ENCODE data around the gene METTL24. TPM values are rescaled to one million over a fixed set of nuclear protein-coding genes. Genes with fewer than 3 reads are reported as not detected.

METTL24 gene
- total RNA-seq, 1 donor from 2014 or later, result 1.5 TPM

DNA sequence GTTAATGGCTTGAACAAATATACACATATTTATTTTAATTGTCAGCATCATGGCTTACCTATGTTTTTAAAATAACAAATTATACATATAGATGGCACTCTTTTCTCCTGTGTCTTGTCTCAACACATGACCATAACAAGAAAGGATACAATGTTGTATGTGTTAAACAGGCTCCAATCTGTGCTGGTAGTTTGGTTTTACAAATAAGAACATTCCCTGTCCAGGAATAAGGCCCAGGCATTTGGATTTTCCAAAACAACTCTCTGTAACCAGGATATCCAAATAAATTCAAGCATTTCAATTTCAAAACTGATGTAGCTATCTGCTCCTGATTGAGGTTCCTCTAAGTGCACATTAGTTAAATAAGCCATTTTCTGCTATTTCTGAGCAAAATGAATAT is 17.1 kb downstream of the METTL24 start:
- Mint-ChIP-seq H3K27me3 (ENCODE audit: unreplicated experiment) (peaks cover 3% of the 10 kb centered on the region), H3K9me3 (ENCODE audit: unreplicated experiment) (peaks cover 7% of the 10 kb centered on the region), H3K36me3 (ENCODE audit: unreplicated experiment) (no peaks in the 10 kb centered on the region), H3K4me1 (ENCODE audit: low read depth, unreplicated experiment) (peaks cover 14% of the 10 kb centered on the region), H3K4me3 (ENCODE audit: unreplicated experiment) (no peak overlapping the region), H3K27ac (ENCODE audit: unreplicated experiment) (no peak overlapping the region)
- no peak for DNase-seq
- TF ChIP-seq, protein P1, sequence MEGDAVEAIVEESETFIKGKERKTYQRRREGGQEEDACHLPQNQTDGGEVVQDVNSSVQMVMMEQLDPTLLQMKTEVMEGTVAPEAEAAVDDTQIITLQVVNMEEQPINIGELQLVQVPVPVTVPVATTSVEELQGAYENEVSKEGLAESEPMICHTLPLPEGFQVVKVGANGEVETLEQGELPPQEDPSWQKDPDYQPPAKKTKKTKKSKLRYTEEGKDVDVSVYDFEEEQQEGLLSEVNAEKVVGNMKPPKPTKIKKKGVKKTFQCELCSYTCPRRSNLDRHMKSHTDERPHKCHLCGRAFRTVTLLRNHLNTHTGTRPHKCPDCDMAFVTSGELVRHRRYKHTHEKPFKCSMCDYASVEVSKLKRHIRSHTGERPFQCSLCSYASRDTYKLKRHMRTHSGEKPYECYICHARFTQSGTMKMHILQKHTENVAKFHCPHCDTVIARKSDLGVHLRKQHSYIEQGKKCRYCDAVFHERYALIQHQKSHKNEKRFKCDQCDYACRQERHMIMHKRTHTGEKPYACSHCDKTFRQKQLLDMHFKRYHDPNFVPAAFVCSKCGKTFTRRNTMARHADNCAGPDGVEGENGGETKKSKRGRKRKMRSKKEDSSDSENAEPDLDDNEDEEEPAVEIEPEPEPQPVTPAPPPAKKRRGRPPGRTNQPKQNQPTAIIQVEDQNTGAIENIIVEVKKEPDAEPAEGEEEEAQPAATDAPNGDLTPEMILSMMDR (IDR thresholded peaks at IDR 0.05; ENCODE audit: partially characterized antibody, unreplicated experiment), result no peak

DNA sequence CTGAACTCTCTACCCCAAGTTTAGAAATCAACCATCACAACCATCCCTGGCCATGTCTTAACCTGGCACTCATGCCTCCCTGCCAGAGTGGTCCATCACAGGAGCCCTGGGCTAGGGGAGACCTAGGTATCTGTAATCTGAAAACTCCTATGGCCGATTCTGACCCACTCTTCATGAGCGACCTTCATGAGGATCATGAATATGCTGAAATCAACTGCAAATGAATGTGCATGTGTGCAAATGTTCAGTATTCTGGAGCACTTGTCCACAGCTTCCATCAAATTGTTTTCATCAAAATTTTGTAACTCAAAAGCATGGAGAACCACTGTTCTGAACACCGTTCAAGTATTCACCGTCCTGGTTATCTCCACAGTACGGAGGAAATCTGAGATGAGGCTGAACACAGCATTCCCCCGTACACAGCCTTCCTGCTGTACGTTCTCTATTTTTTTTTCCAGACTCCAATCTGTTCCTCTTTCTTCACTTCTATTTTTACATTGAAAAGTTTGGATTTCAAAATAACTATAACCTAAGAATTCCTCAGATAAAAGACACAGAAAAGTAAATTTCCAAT is 17.7 kb downstream of the METTL24 start:
- H3K4me1 Mint-ChIP-seq (ENCODE audit: low read depth, unreplicated experiment), result peaks cover 12% of the 10 kb centered on the region
- H3K27ac Mint-ChIP-seq (ENCODE audit: unreplicated experiment), result no peak overlapping the region
- H3K27me3 Mint-ChIP-seq (ENCODE audit: unreplicated experiment), result peaks cover 3% of the 10 kb centered on the region
- no peak for DNase-seq
- no peak overlapping the region for H3K4me3 Mint-ChIP-seq (ENCODE audit: unreplicated experiment)
- peaks cover 6% of the 10 kb centered on the region for H3K9me3 Mint-ChIP-seq (ENCODE audit: unreplicated experiment)
- H3K36me3 Mint-ChIP-seq (ENCODE audit: unreplicated experiment), result no peaks in the 10 kb centered on the region
- TF ChIP-seq, protein P1 (IDR thresholded peaks at IDR 0.05; ENCODE audit: partially characterized antibody, unreplicated experiment), result no peak

DNA sequence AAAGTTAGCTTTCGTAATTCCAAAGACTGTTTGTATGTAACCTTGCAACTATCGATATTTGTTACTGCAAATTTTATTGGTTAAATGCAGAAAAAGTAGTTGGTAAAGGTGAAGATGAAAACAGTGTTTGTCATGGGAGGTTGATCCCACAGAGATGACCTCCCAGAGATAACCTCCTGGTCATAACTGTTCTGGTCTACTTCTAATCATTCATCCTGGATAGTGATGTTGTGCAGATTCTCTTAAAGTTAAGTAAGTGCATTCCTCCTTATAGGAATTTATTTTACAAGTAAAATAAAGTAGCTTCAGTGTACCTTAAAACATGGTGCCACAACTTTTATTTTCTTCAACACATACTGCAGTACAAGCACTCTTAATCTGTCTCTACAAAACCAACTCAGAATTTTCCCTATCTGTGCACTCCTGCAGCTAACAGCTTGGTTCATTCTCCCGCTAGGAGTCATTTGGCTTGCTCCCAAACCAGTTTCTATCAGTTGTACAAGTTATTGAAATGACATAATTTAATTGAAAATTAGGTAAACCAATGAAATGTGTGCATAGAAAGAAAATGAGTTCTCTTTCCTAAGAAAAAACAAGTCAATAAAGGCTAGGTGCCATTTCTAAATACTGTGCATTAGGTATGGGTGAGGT is 19.2 kb downstream of the METTL24 start:
- DNase-seq, result no peak

DNA sequence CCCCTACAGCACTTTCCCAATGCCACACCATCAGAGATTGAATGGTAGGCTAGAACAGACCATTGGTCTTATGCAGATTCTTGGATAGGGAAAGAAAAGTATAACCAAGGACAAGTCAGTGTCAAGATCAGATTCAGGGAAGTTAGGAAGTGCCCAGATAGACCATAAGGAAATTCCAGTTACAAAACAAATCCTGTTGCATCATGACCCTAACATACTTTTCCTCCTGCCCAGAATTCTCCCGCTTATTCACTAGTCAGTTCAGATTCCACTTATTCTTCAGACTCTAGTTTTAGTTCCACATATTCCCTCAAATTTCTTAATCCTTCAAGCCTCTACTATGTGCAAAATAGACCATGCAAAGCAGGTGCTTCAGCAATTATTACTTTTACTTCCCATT is 20.7 kb downstream of the METTL24 start:
- no peak overlapping the region for H3K4me3 Mint-ChIP-seq (ENCODE audit: unreplicated experiment)
- no peaks in the 10 kb centered on the region for H3K36me3 Mint-ChIP-seq (ENCODE audit: unreplicated experiment)
- peaks cover 25% of the 10 kb centered on the region for H3K4me1 Mint-ChIP-seq (ENCODE audit: low read depth, unreplicated experiment)
- peaks cover 5% of the 10 kb centered on the region for H3K9me3 Mint-ChIP-seq (ENCODE audit: unreplicated experiment)
- TF ChIP-seq, protein P1 (IDR thresholded peaks at IDR 0.05; ENCODE audit: partially characterized antibody, unreplicated experiment), result no peak
- DNase-seq, result no peak
- H3K27me3 Mint-ChIP-seq (ENCODE audit: unreplicated experiment), result peaks cover 3% of the 10 kb centered on the region
- no peak overlapping the region for H3K27ac Mint-ChIP-seq (ENCODE audit: unreplicated experiment)

More for the DNA sequence above, 19.2 kb downstream of the METTL24 start:
- H3K36me3 Mint-ChIP-seq (ENCODE audit: unreplicated experiment), result no peaks in the 10 kb centered on the region
- no peak overlapping the region for H3K27ac Mint-ChIP-seq (ENCODE audit: unreplicated experiment)
- H3K4me3 Mint-ChIP-seq (ENCODE audit: unreplicated experiment), result no peak overlapping the region
- peaks cover 2% of the 10 kb centered on the region for H3K9me3 Mint-ChIP-seq (ENCODE audit: unreplicated experiment)
- peaks cover 3% of the 10 kb centered on the region for H3K27me3 Mint-ChIP-seq (ENCODE audit: unreplicated experiment)
- peaks cover 20% of the 10 kb centered on the region for H3K4me1 Mint-ChIP-seq (ENCODE audit: low read depth, unreplicated experiment)
- TF ChIP-seq, protein P1 (IDR thresholded peaks at IDR 0.05; ENCODE audit: partially characterized antibody, unreplicated experiment), result no peak
